Spleen (tissue), 11 donors: ENCODE measurements around the gene NMNAT3. TPM values are rescaled to one million over a fixed set of nuclear protein-coding genes. Genes with fewer than 3 reads are reported as not detected.

Experiments
- DNase-seq: peaks from one replicate; pipeline ENCODE4 v3.0.0-alpha.2; 2020
- H3K27ac ChIP-seq, 8 donors: fragments of 200-600 bp; sonication (generic) in 7 of 8; 1 replicate in 4 of 8; 2 replicates in 4 of 8; pipeline versions ENCODE4 v1.5.0 to v1.8.0; 2016 to 2021; ENCODE audit warnings: inconsistent platforms in 4 of 8, mild to moderate bottlenecking in 4 of 8, moderate library complexity in 1 of 8
- H3K27me3 ChIP-seq, 7 donors: fragments of 200-600 bp; sonication (generic) in 6 of 7; replicated peaks in 1 of 7; 1 replicate in 4 of 7; 2 replicates in 3 of 7; pipeline versions ENCODE4 v1.5.0 to v1.8.0; 2016 to 2021; ENCODE audit warnings: inconsistent platforms in 3 of 7, mild to moderate bottlenecking in 1 of 7
- H3K36me3 ChIP-seq, 6 donors: fragments of 200-600 bp; sonication (generic) in 5 of 6; 1 replicate in 4 of 6; 2 replicates in 2 of 6; pipeline versions ENCODE4 v1.5.0 to v1.8.0; 2016 to 2021; ENCODE audit warnings: inconsistent platforms in 2 of 6
- H3K4me1 ChIP-seq, 6 donors: fragments of 200-600 bp; sonication (generic) in 5 of 6; 1 replicate in 3 of 6; 2 replicates in 3 of 6; pipeline versions ENCODE4 v1.5.0 to v1.8.0; 2016 to 2021; ENCODE audit warnings: inconsistent platforms in 3 of 6
- H3K4me3 ChIP-seq, 8 donors: fragments of 200-600 bp; sonication (generic) in 7 of 8; 1 replicate in 4 of 8; 2 replicates in 4 of 8; pipeline versions ENCODE4 v1.5.0 to v1.8.0; 2016 to 2021; ENCODE audit warnings: inconsistent platforms in 4 of 8, mild to moderate bottlenecking in 4 of 8, moderate library complexity in 2 of 8
- H3K9me3 ChIP-seq, 8 donors: fragments of 200-600 bp; sonication (generic) in 7 of 8; 1 replicate in 4 of 8; 2 replicates in 4 of 8; pipeline versions ENCODE4 v1.5.0 to v1.8.0; 2016 to 2021; ENCODE audit warnings: inconsistent platforms in 4 of 8
- CTCF ChIP-seq, 11 experiments: fragments of 200-600 bp in 7 of 11; fragments of 450-650 bp in 4 of 11; sonication (generic) in 4 of 11; IDR thresholded peaks in 8 of 11; conservative IDR thresholded peaks in 3 of 11; 1 replicate in 7 of 11; 2 replicates in 4 of 11; pipeline versions ENCODE4 v1.4.0 to v1.8.0; 2016 to 2021; ENCODE audit warnings: antibody characterized with exemption in 11 of 11, inconsistent platforms in 4 of 11, mild to moderate bottlenecking in 1 of 11
- POLR2A ChIP-seq, 3 donors: fragments of 450-650 bp; IDR thresholded peaks; one replicate each; pipeline ENCODE4 v1.5.1; 2017; ENCODE audit warnings: antibody characterized with exemption in 3 of 3, mild to moderate bottlenecking in 1 of 3
- POLR2AphosphoS5 ChIP-seq, 3 donors: sonication (generic); formaldehyde crosslinking; IDR thresholded peaks; one replicate each; pipeline ENCODE4 v1.5.1; 2017; ENCODE audit warnings: antibody characterized with exemption in 3 of 3
- WGBS, 5 donors: extraction: QIAGEN DNeasy Blood & Tissue Kit in 3 of 5; methylation state at CpG; one replicate each; pipeline versions ENCODE4 v1.1.5 to v1.1.7; 2013 to 2018; 5-methylcytosine and 5-hydroxymethylcytosine counted together
- intact Hi-C: fragments of 100-400 bp; cut with DNase I; formaldehyde crosslinking; loops from one replicate; pipeline ENCODE4 v1.15.0; 2023; ENCODE audit warnings: low total_unique reads
- polyA plus RNA-seq, 3 donors: library from polyadenylated mRNA; stranded (reverse); fragments of 200-250 nt; gene quantifications; one replicate each; pipeline ENCODE4 v1.2.1, GENCODE V29; 2013
- total RNA-seq, 7 donors: library from RNA; depleted of rRNA in 3 of 7; stranded (reverse); fragments of >200 nt in 3 of 7; fragmentation: NEBNext Ultra II Directional in 4 of 7; extraction: Animal tissue kit (Norgen Biotek cat#: 25700) in 4 of 7; gene quantifications; one replicate each; pipeline versions ENCODE4 v1.1.0 to v1.2.1, GENCODE V29; 2016 to 2021
- donor health status: healthy with polysubstance abuse.
- donor health status: DM: no; HTN: no; CAD: no; lungs with moderate emphysema.
- donor health status: DM: no; HTN: no; CAD: no.
- donor health status: Bipolar disorder and iron deficiency.
- donor health status: healthy.
- donor health status: DM: no; HTN: no; CAD: no.
- donor health status: DM: yes; HTN: yes; CAD: no.

The NMNAT3 gene
- total and polyA plus RNA-seq, 10 donors, result 2.6 to 12.5 (median 7.0) TPM

GRCh38 chr3:139537361-139537760 lies 140.4 kb downstream of the NMNAT3 start:
- Histone ChIP-seq H3K36me3 (no peaks in the 10 kb centered on the region), H3K4me1 (peaks cover 24 to 80% (median 55%) of the 10 kb centered on the region in 6 donors), H3K4me3 (no peak overlapping the region), H3K27me3 (peaks cover 0 to 63% (median 13%) of the 10 kb centered on the region in 7 donors), H3K27ac (peak overlapping the region in 3 of 8 donors; percentile 12 to 81 (median 75)), H3K9me3 (no peaks in the 10 kb centered on the region)
- intact Hi-C loops, result no loop called here
- no peak for DNase-seq
- no peak for TF ChIP-seq POLR2A (IDR thresholded peaks at IDR 0.05)
- TF ChIP-seq POLR2AphosphoS5 (IDR thresholded peaks at IDR 0.05), result no peak
- no peak for TF ChIP-seq CTCF (IDR thresholded peaks at IDR 0.05 in 8 of 11, conservative IDR thresholded peaks at IDR 0.05 in 3 of 11)

GRCh38 chr3:139534992-139535879 lies 142.5 kb downstream of the NMNAT3 start:
- intact Hi-C loops, result no loop called here
- no peak for DNase-seq
- H3K4me1 ChIP-seq, result peaks cover 22 to 78% (median 50%) of the 10 kb centered on the region in 6 donors
- H3K36me3 ChIP-seq, result no peaks in the 10 kb centered on the region
- H3K27me3 ChIP-seq, result peaks cover 0 to 42% (median 13%) of the 10 kb centered on the region in 7 donors
- peak overlapping the region in 7 of 8 donors; percentile 41 to 81 (median 69) for H3K27ac ChIP-seq
- TF ChIP-seq POLR2AphosphoS5 (IDR thresholded peaks at IDR 0.05), result peak in 1 of 3 donors; percentile 25
- TF ChIP-seq POLR2A (IDR thresholded peaks at IDR 0.05), result no peak
- no peak overlapping the region for H3K4me3 ChIP-seq
- WGBS, 5 donors, result 50 to 83% (median 64%) methylated on average over 12 of the region's 12 CpGs
- no peaks in the 10 kb centered on the region for H3K9me3 ChIP-seq

GRCh38 chr3:139534455-139534812 lies 143.3 kb downstream of the NMNAT3 start:
- Histone ChIP-seq H3K36me3 (no peaks in the 10 kb centered on the region), H3K27ac (peak overlapping the region in 6 of 8 donors; percentile 40 to 81 (median 68)), H3K4me3 (no peak overlapping the region), H3K27me3 (peaks cover 0 to 34% (median 11%) of the 10 kb centered on the region in 7 donors), H3K9me3 (no peaks in the 10 kb centered on the region), H3K4me1 (peaks cover 14 to 70% (median 42%) of the 10 kb centered on the region in 6 donors)
- no peak for DNase-seq
- intact Hi-C loops, result no loop called here
- 82 to 92% (median 89%) methylated on average over 1 of the region's 1 CpG for WGBS, 5 donors
- TF ChIP-seq POLR2AphosphoS5 (IDR thresholded peaks at IDR 0.05) (no peak), POLR2A (IDR thresholded peaks at IDR 0.05) (no peak), CTCF (IDR thresholded peaks at IDR 0.05 in 8 of 11, conservative IDR thresholded peaks at IDR 0.05 in 3 of 11) (no peak)

GRCh38 chr3:139533781-139534454 lies 143.9 kb downstream of the NMNAT3 start:
- peak overlapping the region in 6 of 8 donors; percentile 40 to 81 (median 68) for H3K27ac ChIP-seq
- intact Hi-C loops, result no loop called here
- no peak overlapping the region for H3K4me3 ChIP-seq
- peaks cover 0 to 29% (median 6%) of the 10 kb centered on the region in 7 donors for H3K27me3 ChIP-seq
- TF ChIP-seq POLR2AphosphoS5 (IDR thresholded peaks at IDR 0.05) (peak in 1 of 3 donors; percentile 8), POLR2A (IDR thresholded peaks at IDR 0.05) (no peak)
- no peak for DNase-seq
- WGBS, 5 donors, result 52 to 74% (median 68%) methylated on average over 14 to 15 of the region's 15 CpGs
- no peaks in the 10 kb centered on the region for H3K36me3 ChIP-seq
- H3K4me1 ChIP-seq, result peaks cover 8 to 65% (median 38%) of the 10 kb centered on the region in 6 donors
- H3K9me3 ChIP-seq, result no peaks in the 10 kb centered on the region
